SU-DHL-6 (cell line): Measurements from ENCODE around the gene LTO1.

Experiments used
- EZH2phosphoT487 ChIP-seq: fragments of 200-600 bp; sonication (generic), shearing (Covaris generic); conservative IDR thresholded peaks from 2 replicates; pipeline ENCODE4 v1.6.1; 2018; ENCODE audit warnings: mild to moderate bottlenecking, antibody characterized with exemption, low read length, moderate library complexity, mixed read lengths
- TF ChIP-seq, protein P1 (sequence below): fragments of 200-600 bp; sonication (generic); IDR thresholded peaks from one replicate; pipeline ENCODE4 v1.5.1; 2017; ENCODE audit warnings: antibody characterized with exemption, mild to moderate bottlenecking, low read length, moderate library complexity; ENCODE audit not compliant: insufficient read depth, poor library complexity, severe bottlenecking

DNA sequence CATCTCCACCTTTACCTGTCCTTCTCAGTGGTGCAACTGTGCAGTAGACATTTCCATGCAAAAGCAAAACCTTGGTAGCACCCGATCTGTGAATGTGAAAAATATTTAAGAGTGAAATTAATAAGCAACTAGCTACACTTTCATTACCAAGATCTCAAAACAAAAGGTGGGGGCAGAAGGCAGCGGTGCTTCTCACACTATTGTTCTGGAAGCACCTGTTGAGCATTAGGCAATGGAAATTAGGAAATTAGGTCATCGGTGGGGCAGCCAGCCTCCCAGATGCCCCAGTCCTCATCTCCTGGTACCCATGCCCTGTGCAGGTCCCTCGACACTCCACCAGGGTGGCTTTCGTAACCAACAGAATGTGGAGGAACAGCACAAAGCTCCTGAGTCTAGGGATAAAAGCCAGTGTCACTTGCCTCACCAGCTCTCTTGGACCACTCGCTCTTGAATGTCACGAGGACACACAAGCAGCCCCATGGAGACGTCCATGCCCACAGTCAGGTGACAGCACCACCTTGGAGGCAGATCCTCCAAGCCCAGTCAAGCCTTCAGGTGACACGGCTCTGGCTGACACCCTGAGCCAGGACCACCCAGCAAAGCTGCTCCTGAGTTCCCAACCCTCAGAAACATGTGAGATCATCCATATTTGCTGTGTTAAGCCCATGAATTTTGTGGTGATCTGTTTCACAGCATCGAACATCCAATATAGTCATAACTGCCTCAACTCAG, 3.3 kb downstream of the LTO1 start:
- TF ChIP-seq, protein P1, sequence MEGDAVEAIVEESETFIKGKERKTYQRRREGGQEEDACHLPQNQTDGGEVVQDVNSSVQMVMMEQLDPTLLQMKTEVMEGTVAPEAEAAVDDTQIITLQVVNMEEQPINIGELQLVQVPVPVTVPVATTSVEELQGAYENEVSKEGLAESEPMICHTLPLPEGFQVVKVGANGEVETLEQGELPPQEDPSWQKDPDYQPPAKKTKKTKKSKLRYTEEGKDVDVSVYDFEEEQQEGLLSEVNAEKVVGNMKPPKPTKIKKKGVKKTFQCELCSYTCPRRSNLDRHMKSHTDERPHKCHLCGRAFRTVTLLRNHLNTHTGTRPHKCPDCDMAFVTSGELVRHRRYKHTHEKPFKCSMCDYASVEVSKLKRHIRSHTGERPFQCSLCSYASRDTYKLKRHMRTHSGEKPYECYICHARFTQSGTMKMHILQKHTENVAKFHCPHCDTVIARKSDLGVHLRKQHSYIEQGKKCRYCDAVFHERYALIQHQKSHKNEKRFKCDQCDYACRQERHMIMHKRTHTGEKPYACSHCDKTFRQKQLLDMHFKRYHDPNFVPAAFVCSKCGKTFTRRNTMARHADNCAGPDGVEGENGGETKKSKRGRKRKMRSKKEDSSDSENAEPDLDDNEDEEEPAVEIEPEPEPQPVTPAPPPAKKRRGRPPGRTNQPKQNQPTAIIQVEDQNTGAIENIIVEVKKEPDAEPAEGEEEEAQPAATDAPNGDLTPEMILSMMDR = no peak
- no peak for TF ChIP-seq EZH2phosphoT487
